HUES64 (cell line): Measurements from ENCODE around the gene ARL15.

ENCODE experiments used
- H3K27ac ChIP-seq: 2 replicates; pipeline ENCODE4 v1.7.0; 2013; ENCODE audit warnings: low read depth, low read length, inconsistent platforms
- H3K27me3 ChIP-seq: 2 replicates; pipeline ENCODE4 v1.6.1; 2013; ENCODE audit warnings: mild to moderate bottlenecking, low read length; ENCODE audit not compliant: insufficient read depth
- H3K36me3 ChIP-seq: 2 replicates; pipeline ENCODE4 v1.6.1; 2013; ENCODE audit warnings: mild to moderate bottlenecking, low read length; ENCODE audit not compliant: insufficient read depth
- H3K4me1 ChIP-seq: 2 replicates; pipeline ENCODE4 v1.6.1; 2013; ENCODE audit warnings: mild to moderate bottlenecking, low read length, moderate library complexity; ENCODE audit not compliant: insufficient read depth
- H3K4me3 ChIP-seq: 2 replicates; pipeline ENCODE4 v1.5.1; 2013; ENCODE audit warnings: mild to moderate bottlenecking, low read length, moderate library complexity
- H3K9ac ChIP-seq: 2 replicates; pipeline ENCODE4 v1.6.1; 2013; ENCODE audit warnings: mild to moderate bottlenecking, low read depth, low read length
- H3K9me3 ChIP-seq: 2 replicates; pipeline ENCODE4 v1.6.1; 2013; ENCODE audit warnings: low read depth, low read length; ENCODE audit not compliant: insufficient read depth
- WGBS: fragments of 150-250, 120-280 bp; methylation state at CpG from one replicate; pipeline ENCODE4 v1.1.7; 2013; ENCODE audit warnings: missing lambda C conversion rate; 5-methylcytosine and 5-hydroxymethylcytosine counted together

The ARL15 gene

GRCh38 chr5:54243483-54244080, 66.8 kb downstream of the ARL15 start:
- Histone ChIP-seq H3K4me1 (no peaks in the 10 kb centered on the region), H3K27me3 (no peaks in the 10 kb centered on the region), H3K27ac (no peak overlapping the region), H3K4me3 (no peak overlapping the region), H3K36me3 (no peaks in the 10 kb centered on the region), H3K9me3 (no peaks in the 10 kb centered on the region), H3K9ac (no peak overlapping the region)
- 63% methylated on average over 3 of the region's 4 CpGs for WGBS

GRCh38 chr5:54242297-54242696, 68.1 kb downstream of the ARL15 start:
- H3K36me3 ChIP-seq = no peaks in the 10 kb centered on the region
- H3K9me3 ChIP-seq = no peaks in the 10 kb centered on the region
- H3K4me3 ChIP-seq = no peak overlapping the region
- 95% methylated on average over 5 of the region's 5 CpGs for whole genome bisulfite sequencing
- H3K27me3 ChIP-seq = no peaks in the 10 kb centered on the region
- no peak overlapping the region for H3K9ac ChIP-seq
- no peaks in the 10 kb centered on the region for H3K4me1 ChIP-seq
- no peak overlapping the region for H3K27ac ChIP-seq

GRCh38 chr5:54234304-54234933, 76.0 kb downstream of the ARL15 start:
- Histone ChIP-seq H3K27ac (no peak overlapping the region), H3K9ac (no peak overlapping the region), H3K9me3 (no peaks in the 10 kb centered on the region), H3K4me1 (no peaks in the 10 kb centered on the region), H3K36me3 (no peaks in the 10 kb centered on the region), H3K4me3 (no peak overlapping the region), H3K27me3 (no peaks in the 10 kb centered on the region)
- WGBS = 90% methylated on average over 1 of the region's 2 CpGs

- Histone ChIP-seq H3K9ac (no peak overlapping the region), H3K4me1 (0 out of 2 replicates have a peak, but pooled peaks cover 6% of the 10 kb centered on the region), H3K9me3 (no peaks in the 10 kb centered on the region), H3K27me3 (no peaks in the 10 kb centered on the region), H3K27ac (no peak overlapping the region), H3K4me3 (no peak overlapping the region), H3K36me3 (no peaks in the 10 kb centered on the region)
- 87% methylated on average over 3 of the region's 3 CpGs for WGBS
These were observed 79.3 kb downstream of the ARL15 start for GRCh38 chr5:54230936-54231685.

GRCh38 chr5:54229041-54229780, 81.2 kb downstream of the ARL15 start:
- Histone ChIP-seq H3K27me3 (no peaks in the 10 kb centered on the region), H3K36me3 (no peaks in the 10 kb centered on the region), H3K27ac (no peak overlapping the region), H3K4me1 (0 out of 2 replicates have a peak, but pooled peaks cover 6% of the 10 kb centered on the region), H3K9ac (no peak overlapping the region), H3K9me3 (no peaks in the 10 kb centered on the region), H3K4me3 (no peak overlapping the region)
- WGBS = 53% methylated on average over 5 of the region's 6 CpGs

- WGBS = 92% methylated on average over 1 of the region's 1 CpG
- H3K27ac ChIP-seq = no peak overlapping the region
- no peak overlapping the region for H3K4me3 ChIP-seq
- H3K27me3 ChIP-seq = no peaks in the 10 kb centered on the region
- H3K9ac ChIP-seq = no peak overlapping the region
- no peaks in the 10 kb centered on the region for H3K9me3 ChIP-seq
- no peaks in the 10 kb centered on the region for H3K36me3 ChIP-seq
- H3K4me1 ChIP-seq = 0 out of 2 replicates have a peak, but pooled peaks cover 6% of the 10 kb centered on the region
These were observed 82.6 kb downstream of the ARL15 start for GRCh38 chr5:54227759-54228158.

- Histone ChIP-seq H3K4me3 (no peak overlapping the region), H3K27me3 (no peaks in the 10 kb centered on the region), H3K27ac (no peak overlapping the region), H3K9ac (no peak overlapping the region), H3K36me3 (no peaks in the 10 kb centered on the region), H3K9me3 (no peaks in the 10 kb centered on the region), H3K4me1 (0 out of 2 replicates have a peak, but pooled peaks cover 6% of the 10 kb centered on the region)
- WGBS = 92% methylated on average over 3 of the region's 3 CpGs
These were observed 83.3 kb downstream of the ARL15 start for GRCh38 chr5:54227109-54227508.

GRCh38 chr5:54226215-54226614, 84.2 kb downstream of the ARL15 start:
- H3K36me3 ChIP-seq = no peaks in the 10 kb centered on the region
- no peak overlapping the region for H3K4me3 ChIP-seq
- 0 out of 2 replicates have a peak, but pooled peaks cover 6% of the 10 kb centered on the region for H3K4me1 ChIP-seq
- 92% methylated on average over 5 of the region's 5 CpGs for WGBS
- no peak overlapping the region for H3K27ac ChIP-seq
- no peaks in the 10 kb centered on the region for H3K9me3 ChIP-seq
- no peak overlapping the region for H3K9ac ChIP-seq
- no peaks in the 10 kb centered on the region for H3K27me3 ChIP-seq

GRCh38 chr5:54224103-54224826, 86.1 kb downstream of the ARL15 start:
- no peak overlapping the region for H3K9ac ChIP-seq
- H3K27me3 ChIP-seq = no peaks in the 10 kb centered on the region
- no peak overlapping the region for H3K4me3 ChIP-seq
- no peaks in the 10 kb centered on the region for H3K9me3 ChIP-seq
- 0 out of 2 replicates have a peak, but pooled peaks cover 11% of the 10 kb centered on the region for H3K4me1 ChIP-seq
- H3K27ac ChIP-seq = no peak overlapping the region
- H3K36me3 ChIP-seq = no peaks in the 10 kb centered on the region
- WGBS = 95% methylated on average over 9 of the region's 10 CpGs

GRCh38 chr5:54222336-54222735, 88.0 kb downstream of the ARL15 start:
- Histone ChIP-seq H3K4me3 (no peak overlapping the region), H3K27me3 (no peaks in the 10 kb centered on the region), H3K9ac (no peak overlapping the region), H3K9me3 (no peaks in the 10 kb centered on the region), H3K36me3 (no peaks in the 10 kb centered on the region), H3K27ac (no peak overlapping the region; the same call in 1 of the 2 replicates), H3K4me1 (peaks cover 9% of the 10 kb centered on the region)
- 91% methylated on average over 3 of the region's 4 CpGs for WGBS
